GM12878 (cell line): ENCODE data around the gene GALNTL6.

Experiments used
- CTCF ChIP-seq, 3 experiments: IDR thresholded peaks in 2 of 3; conservative IDR thresholded peaks in 1 of 3; 2 replicates each; pipeline ENCODE4 v1.5.1; 2011; ENCODE audit warnings: low read depth in 3 of 3, low read length in 3 of 3, mild to moderate bottlenecking in 3 of 3, control low read depth in 2 of 3, moderate library complexity in 2 of 3, inconsistent platforms in 1 of 3, mixed read lengths in 1 of 3; ENCODE audit not compliant: control insufficient read depth in 2 of 3, insufficient read depth in 1 of 3; ENCODE audit errors: extremely low read depth in 1 of 3
- IRF5 ChIP-seq: fragments of 450-650 bp; IDR thresholded peaks from 2 replicates; pipeline ENCODE4 v1.6.1; 2017; ENCODE audit warnings: borderline replicate concordance

GRCh38 chr4:172826346-172826745 is 1013.1 kb downstream of the GALNTL6 start:
- TF ChIP-seq CTCF (IDR thresholded peaks at IDR 0.05 in 2 of 3, conservative IDR thresholded peaks at IDR 0.05 in 1 of 3; ENCODE audit: control insufficient read depth in 2 of 3, extremely low read depth in 1 of 3, insufficient read depth in 1 of 3, low read depth in 3 of 3, low read length in 3 of 3) (no peak), IRF5 (no peak)
